K562 (cell line): ENCODE data around the gene HOXB5.

Source experiments
- CHD1 ChIP-seq: fragments of 200-600 bp; sonication (generic); IDR thresholded peaks from one replicate; pipeline ENCODE4 v1.6.1; 2012; ENCODE audit warnings: mild to moderate bottlenecking, moderate library complexity, low read length, inconsistent platforms
- ELF1 ChIP-seq: fragments of 200-800 bp; sonication (Bioruptor generic); IDR thresholded peaks from 2 replicates; pipeline ENCODE4 v1.6.1; 2016; ENCODE audit warnings: missing genetic modification characterization, missing compliant biosample characterization

- TF ChIP-seq CHD1: peak; percentile 64
- TF ChIP-seq ELF1 (tag): no peak
These were observed 36.7 kb upstream of the HOXB5 start for GRCh38 chr17:48630009-48630924.
